Measurements from ENCODE around the gene NTSR1.

Gene NTSR1

DNA sequence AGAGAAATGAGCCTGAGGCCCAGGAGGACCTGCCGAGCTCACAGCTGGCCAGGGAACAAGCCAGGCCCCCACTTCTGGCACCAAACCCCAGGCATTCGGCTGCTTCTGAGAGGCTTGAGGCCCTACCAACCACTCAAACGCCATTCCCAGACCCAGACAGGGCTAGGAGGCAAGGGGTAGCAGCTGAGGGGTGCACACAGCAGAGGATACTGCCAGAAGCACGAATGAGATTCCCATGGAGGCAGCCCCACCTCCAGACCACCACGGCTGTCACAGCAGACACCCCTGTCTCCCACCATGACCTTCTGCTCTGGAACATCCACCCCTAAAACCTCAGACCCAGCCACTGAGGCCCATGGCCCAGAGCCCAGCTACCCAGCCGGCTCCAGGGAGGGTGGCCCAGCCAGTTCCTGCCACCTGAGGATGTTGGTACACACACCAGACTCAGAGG is 36.1 kb downstream of the NTSR1 start:
- Mint-ChIP-seq H3K4me1 (peaks cover 12% of the 10 kb centered on the region), H3K9me3 (peaks cover 9% of the 10 kb centered on the region), H3K27ac (no peak overlapping the region), H3K36me3 (ENCODE audit: low read depth) (no peaks in the 10 kb centered on the region), H3K4me3 (no peak overlapping the region), H3K27me3 (ENCODE audit: low read depth, poor library complexity) (peaks cover 16% of the 10 kb centered on the region)
- no peak for DNase-seq
- TF ChIP-seq, protein P1, sequence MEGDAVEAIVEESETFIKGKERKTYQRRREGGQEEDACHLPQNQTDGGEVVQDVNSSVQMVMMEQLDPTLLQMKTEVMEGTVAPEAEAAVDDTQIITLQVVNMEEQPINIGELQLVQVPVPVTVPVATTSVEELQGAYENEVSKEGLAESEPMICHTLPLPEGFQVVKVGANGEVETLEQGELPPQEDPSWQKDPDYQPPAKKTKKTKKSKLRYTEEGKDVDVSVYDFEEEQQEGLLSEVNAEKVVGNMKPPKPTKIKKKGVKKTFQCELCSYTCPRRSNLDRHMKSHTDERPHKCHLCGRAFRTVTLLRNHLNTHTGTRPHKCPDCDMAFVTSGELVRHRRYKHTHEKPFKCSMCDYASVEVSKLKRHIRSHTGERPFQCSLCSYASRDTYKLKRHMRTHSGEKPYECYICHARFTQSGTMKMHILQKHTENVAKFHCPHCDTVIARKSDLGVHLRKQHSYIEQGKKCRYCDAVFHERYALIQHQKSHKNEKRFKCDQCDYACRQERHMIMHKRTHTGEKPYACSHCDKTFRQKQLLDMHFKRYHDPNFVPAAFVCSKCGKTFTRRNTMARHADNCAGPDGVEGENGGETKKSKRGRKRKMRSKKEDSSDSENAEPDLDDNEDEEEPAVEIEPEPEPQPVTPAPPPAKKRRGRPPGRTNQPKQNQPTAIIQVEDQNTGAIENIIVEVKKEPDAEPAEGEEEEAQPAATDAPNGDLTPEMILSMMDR (IDR thresholded peaks at IDR 0.05), result no peak

DNA sequence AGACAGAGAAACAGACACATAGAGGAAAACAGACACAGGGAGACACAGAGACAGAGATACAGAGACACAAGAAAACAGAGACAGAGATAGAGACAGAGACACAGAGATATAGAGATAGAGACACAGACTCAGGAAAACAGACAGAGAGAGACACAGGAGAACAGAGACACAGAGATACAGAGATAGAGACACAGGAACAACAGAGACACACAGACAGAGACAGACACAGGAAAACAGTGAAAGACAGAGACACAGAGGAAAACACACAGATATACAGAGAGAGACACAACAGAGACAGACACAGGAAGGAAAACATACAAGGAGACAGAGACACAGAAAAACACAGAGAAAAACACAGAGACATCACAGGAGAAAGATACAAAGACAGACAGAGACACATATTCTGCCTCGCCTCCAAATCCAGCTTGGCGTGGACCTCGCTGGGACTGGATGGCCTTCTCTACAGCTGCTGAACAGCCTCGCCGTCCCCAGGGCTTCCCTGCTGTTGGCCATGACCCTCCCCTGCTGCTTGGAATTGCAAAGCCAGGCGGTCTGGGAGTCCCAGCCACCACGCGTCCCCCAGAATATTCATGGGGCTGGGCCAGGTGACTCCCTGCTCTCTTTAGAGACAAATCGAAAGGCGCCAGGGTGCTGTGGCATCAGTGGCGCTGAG is 36.8 kb downstream of the NTSR1 start:
- Mint-ChIP-seq H3K4me3 (no peak overlapping the region), H3K27ac (no peak overlapping the region), H3K27me3 (ENCODE audit: low read depth, poor library complexity) (peaks cover 16% of the 10 kb centered on the region), H3K36me3 (ENCODE audit: low read depth) (no peaks in the 10 kb centered on the region), H3K4me1 (peaks cover 11% of the 10 kb centered on the region), H3K9me3 (peaks cover 9% of the 10 kb centered on the region)
- TF ChIP-seq, protein P1 (IDR thresholded peaks at IDR 0.05), result no peak
- DNase-seq, result no peak

- Mint-ChIP-seq H3K27ac (no peak overlapping the region), H3K36me3 (ENCODE audit: low read depth) (no peaks in the 10 kb centered on the region), H3K27me3 (ENCODE audit: low read depth, poor library complexity) (peaks cover 16% of the 10 kb centered on the region), H3K4me1 (peaks cover 10% of the 10 kb centered on the region), H3K9me3 (peaks cover 9% of the 10 kb centered on the region), H3K4me3 (no peak overlapping the region)
- TF ChIP-seq, protein P1 (IDR thresholded peaks at IDR 0.05), result no peak
- DNase-seq, result no peak
These were observed 37.3 kb downstream of the NTSR1 start for GRCh38 chr20:62745952-62746288.

GRCh38 chr20:62748311-62748710 is 39.7 kb downstream of the NTSR1 start:
- Mint-ChIP-seq H3K4me1 (peaks cover 14% of the 10 kb centered on the region), H3K36me3 (ENCODE audit: low read depth) (no peaks in the 10 kb centered on the region), H3K9me3 (peaks cover 9% of the 10 kb centered on the region), H3K27ac (no peak overlapping the region), H3K4me3 (no peak overlapping the region), H3K27me3 (ENCODE audit: low read depth, poor library complexity) (peaks cover 17% of the 10 kb centered on the region)
- TF ChIP-seq, protein P1 (IDR thresholded peaks at IDR 0.05), result no peak
- no peak for DNase-seq

GRCh38 chr20:62749851-62750445 is 41.3 kb downstream of the NTSR1 start:
- H3K4me3 Mint-ChIP-seq, result no peak overlapping the region
- no peak overlapping the region for H3K27ac Mint-ChIP-seq
- peaks cover 14% of the 10 kb centered on the region for H3K4me1 Mint-ChIP-seq
- no peak for DNase-seq
- H3K27me3 Mint-ChIP-seq (ENCODE audit: low read depth, poor library complexity), result peaks cover 19% of the 10 kb centered on the region
- no peaks in the 10 kb centered on the region for H3K36me3 Mint-ChIP-seq (ENCODE audit: low read depth)
- TF ChIP-seq, protein P1 (IDR thresholded peaks at IDR 0.05), result no peak
- H3K9me3 Mint-ChIP-seq, result peaks cover 9% of the 10 kb centered on the region

Data from nephron progenitor cell (in vitro differentiated cells).